ENCODE results near the gene PPOX. TPM values are rescaled to one million over a fixed set of nuclear protein-coding genes. Genes with fewer than 3 reads are reported as not detected.

PPOX gene
- total RNA-seq, 1 experiment from 2014 or later, result 24.2 TPM

DNA sequence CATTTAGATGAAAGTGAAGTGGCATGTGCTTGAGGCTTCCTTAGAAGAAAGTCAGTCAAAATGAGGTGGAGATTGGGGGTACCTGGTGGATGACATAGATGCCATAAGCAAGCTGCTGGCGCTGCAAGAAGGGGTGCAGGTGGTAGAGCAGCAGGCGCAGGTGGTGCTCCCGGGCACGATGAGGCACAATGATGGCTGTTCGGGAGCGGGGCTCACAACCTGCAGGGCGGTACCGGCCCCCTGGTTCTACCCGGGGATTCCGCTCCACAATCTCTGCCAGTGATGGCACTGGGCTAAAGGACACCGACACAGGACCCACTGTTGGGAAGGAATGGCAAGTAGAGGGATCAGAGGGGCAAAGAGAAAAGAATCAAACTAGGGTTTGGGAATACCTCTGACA lies 8.7 kb downstream of the PPOX start:
- ChIA-PET CTCF (no interaction called here), RAD21 (ENCODE audit: low non-redundant PET in 1 of 2, low total read pairs in 2 of 2, uncharacterized antibody in 2 of 2, unreplicated experiment in 2 of 2) (no interaction called here), POLR2A (no interaction called here)
- Histone ChIP-seq H3K27ac (ENCODE audit: low read depth, low read length) (no peak overlapping the region), H3K4me1 (ENCODE audit: control insufficient read depth in 1 of 2, insufficient read depth in 2 of 2, low read length in 2 of 2) (peaks cover 10 to 19% of the 10 kb centered on the region in 2 experiments; a peak in 3 of 4 replicates), H2AFZ (ENCODE audit: low read depth, low read length, poor library complexity, severe bottlenecking) (no peak overlapping the region), H3K9me3 (ENCODE audit: control insufficient read depth in 1 of 2, insufficient read depth in 1 of 2, low read depth in 1 of 2, low read length in 2 of 2) (no peaks in the 10 kb centered on the region), H3K4me3 (replicated peaks in 1 of 2; ENCODE audit: low read depth in 1 of 2, low read length in 2 of 2) (no peak overlapping the region), H3K9ac (ENCODE audit: low read length) (no peak overlapping the region), H3K4me2 (ENCODE audit: low read length) (no peak overlapping the region), H4K20me1 (ENCODE audit: insufficient read depth) (no peaks in the 10 kb centered on the region), H3K79me2 (ENCODE audit: insufficient read depth, low read length) (peaks cover 17% of the 10 kb centered on the region), H3K36me3 (ENCODE audit: control insufficient read depth in 1 of 2, insufficient read depth in 2 of 2, low read length in 2 of 2) (peaks cover 21 to 38% of the 10 kb centered on the region in 2 experiments; a peak in 3 of 4 replicates), H3K9me2 (ENCODE audit: insufficient read depth) (no peaks in the 10 kb centered on the region), H3K27me3 (ENCODE audit: insufficient read depth, low read length) (no peaks in the 10 kb centered on the region)
- TF ChIP-seq YY1 (IDR thresholded peaks at IDR 0.05; ENCODE audit: extremely low read depth, insufficient replicate concordance, low read depth, low read length), result no peak
- no peak for TF ChIP-seq CBX3 (IDR thresholded peaks at IDR 0.05; ENCODE audit: low read depth)
- no peak for TF ChIP-seq ZNF274 (IDR thresholded peaks at IDR 0.05; ENCODE audit: low read depth, low read length)
- TF ChIP-seq, protein P1, sequence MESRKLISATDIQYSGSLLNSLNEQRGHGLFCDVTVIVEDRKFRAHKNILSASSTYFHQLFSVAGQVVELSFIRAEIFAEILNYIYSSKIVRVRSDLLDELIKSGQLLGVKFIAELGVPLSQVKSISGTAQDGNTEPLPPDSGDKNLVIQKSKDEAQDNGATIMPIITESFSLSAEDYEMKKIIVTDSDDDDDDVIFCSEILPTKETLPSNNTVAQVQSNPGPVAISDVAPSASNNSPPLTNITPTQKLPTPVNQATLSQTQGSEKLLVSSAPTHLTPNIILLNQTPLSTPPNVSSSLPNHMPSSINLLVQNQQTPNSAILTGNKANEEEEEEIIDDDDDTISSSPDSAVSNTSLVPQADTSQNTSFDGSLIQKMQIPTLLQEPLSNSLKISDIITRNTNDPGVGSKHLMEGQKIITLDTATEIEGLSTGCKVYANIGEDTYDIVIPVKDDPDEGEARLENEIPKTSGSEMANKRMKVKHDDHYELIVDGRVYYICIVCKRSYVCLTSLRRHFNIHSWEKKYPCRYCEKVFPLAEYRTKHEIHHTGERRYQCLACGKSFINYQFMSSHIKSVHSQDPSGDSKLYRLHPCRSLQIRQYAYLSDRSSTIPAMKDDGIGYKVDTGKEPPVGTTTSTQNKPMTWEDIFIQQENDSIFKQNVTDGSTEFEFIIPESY (IDR thresholded peaks at IDR 0.05; ENCODE audit: extremely low read depth, insufficient replicate concordance, low read length), result no peak
- no peak for TF ChIP-seq SIN3A (IDR thresholded peaks at IDR 0.05; ENCODE audit: low read depth)
- ATAC-seq (no peak), DNase-seq (ENCODE audit: low read depth, low spot score) (no peak)
- BruUV-seq (replicated peaks), result no TSS peak
- intact Hi-C loops (cut with micrococcal nuclease), result no loop called here

DNA sequence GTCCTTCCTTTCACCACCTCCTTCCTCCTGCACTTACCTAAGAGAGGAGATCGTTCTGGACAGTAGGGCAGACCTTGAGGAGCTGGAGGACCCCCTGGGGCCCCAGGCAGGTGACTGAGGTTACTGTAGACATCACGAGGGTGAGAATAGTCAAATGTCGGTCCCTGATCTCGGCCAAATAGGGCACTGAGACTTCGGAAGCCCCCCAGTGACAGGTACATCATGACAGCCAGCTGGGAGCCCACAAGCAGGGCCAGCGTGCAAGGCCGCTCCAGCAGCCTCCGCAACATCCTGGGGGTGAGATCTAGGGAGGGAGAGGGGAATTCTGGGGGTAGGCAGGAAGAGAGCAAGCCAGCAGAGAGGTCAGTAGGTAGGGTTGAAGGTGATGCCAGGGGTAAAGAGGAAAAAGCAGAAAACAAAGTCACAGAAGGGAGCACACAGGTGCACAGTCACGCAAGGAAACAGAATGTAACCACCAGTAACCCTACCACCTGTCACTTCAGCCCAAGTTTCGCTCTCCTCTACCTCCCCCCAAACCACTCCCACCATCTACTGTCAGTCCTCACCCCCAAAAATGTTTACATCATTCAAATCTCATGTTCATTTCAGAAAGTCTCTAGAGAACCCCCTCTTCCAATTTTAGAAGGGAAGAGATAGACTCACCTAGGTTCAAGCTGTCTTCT lies 9.7 kb downstream of the PPOX start:
- ChIA-PET RAD21 (ENCODE audit: low non-redundant PET in 1 of 2, low total read pairs in 2 of 2, uncharacterized antibody in 2 of 2, unreplicated experiment in 2 of 2) (no interaction called here), CTCF (interaction anchor here (2.1 kb wide), 1 partner anchor 10 kb away, joined by 9 read pairs; the partner anchor contains the start of gene PPOX), POLR2A (no interaction called here)
- Histone ChIP-seq H2AFZ (ENCODE audit: low read depth, low read length, poor library complexity, severe bottlenecking) (no peak overlapping the region), H3K27me3 (ENCODE audit: insufficient read depth, low read length) (no peaks in the 10 kb centered on the region), H3K4me2 (ENCODE audit: low read length) (peak overlapping the region; percentile 89), H3K9ac (ENCODE audit: low read length) (peak overlapping the region; percentile 81), H3K9me3 (ENCODE audit: control insufficient read depth in 1 of 2, insufficient read depth in 1 of 2, low read depth in 1 of 2, low read length in 2 of 2) (no peaks in the 10 kb centered on the region), H4K20me1 (ENCODE audit: insufficient read depth) (no peaks in the 10 kb centered on the region), H3K4me1 (ENCODE audit: control insufficient read depth in 1 of 2, insufficient read depth in 2 of 2, low read length in 2 of 2) (peaks cover 10 to 19% of the 10 kb centered on the region in 2 experiments; a peak in 3 of 4 replicates), H3K4me3 (replicated peaks in 1 of 2; ENCODE audit: low read depth in 1 of 2, low read length in 2 of 2) (peak overlapping the region; percentile 90 to 93), H3K27ac (ENCODE audit: low read depth, low read length) (no peak overlapping the region), H3K79me2 (ENCODE audit: insufficient read depth, low read length) (peaks cover 17% of the 10 kb centered on the region), H3K9me2 (ENCODE audit: insufficient read depth) (no peaks in the 10 kb centered on the region), H3K36me3 (ENCODE audit: control insufficient read depth in 1 of 2, insufficient read depth in 2 of 2, low read length in 2 of 2) (peaks cover 21 to 32% of the 10 kb centered on the region in 2 experiments; a peak in 3 of 4 replicates)
- intact Hi-C loops (cut with micrococcal nuclease), result no loop called here
- ATAC-seq (no peak), DNase-seq (ENCODE audit: low read depth, low spot score) (no peak)
- TF ChIP-seq SP1 (IDR thresholded peaks at IDR 0.05; ENCODE audit: low read depth) (no peak), CEBPB (IDR thresholded peaks at IDR 0.05; ENCODE audit: low read depth) (no peak), CBX3 (IDR thresholded peaks at IDR 0.05; ENCODE audit: low read depth) (no peak)
- BruUV-seq (replicated peaks), result TSS peak; percentile 46
